ENCODE measurements around the gene RPGRIP1L.
"Not testable (repeated sequence)": the region's sequence is repeated elsewhere in the genome, so short reads cannot be mapped to it uniquely, and the experiment has no call there.

The RPGRIP1L gene

GRCh38 chr16:53712065-53712464 is 8.4 kb upstream of the RPGRIP1L start:
- no peak for DNase-seq (ENCODE audit: low read depth in 2 of 2)

- no peak for DNase-seq (ENCODE audit: low read depth in 2 of 2)
Measured at GRCh38 chr16:53711390-53711789, 7.7 kb upstream of the RPGRIP1L start.

- no peak for DNase-seq (ENCODE audit: low read depth in 2 of 2)
Measured at GRCh38 chr16:53708490-53708889, 4.8 kb upstream of the RPGRIP1L start.

- no peak for DNase-seq (ENCODE audit: low read depth in 2 of 2)
Measured at GRCh38 chr16:53707671-53708070, 4.0 kb upstream of the RPGRIP1L start.

- no peak for DNase-seq (ENCODE audit: low read depth in 2 of 2)
Measured at GRCh38 chr16:53704445-53704813, 770 bp upstream of the RPGRIP1L start.

GRCh38 chr16:53698271-53698670 is 5.4 kb downstream of the RPGRIP1L start:
- not testable (repeated sequence) for DNase-seq (ENCODE audit: low read depth in 2 of 2)

- no peak for DNase-seq (ENCODE audit: low read depth in 2 of 2)
Measured at GRCh38 chr16:53695070-53695469, 8.6 kb downstream of the RPGRIP1L start.

GRCh38 chr16:53693320-53693719 is 10.3 kb downstream of the RPGRIP1L start:
- no peak for DNase-seq (ENCODE audit: low read depth in 2 of 2)

- DNase-seq (ENCODE audit: low read depth in 2 of 2): no peak
Measured at GRCh38 chr16:53692146-53692545, 11.5 kb downstream of the RPGRIP1L start.

- DNase-seq (ENCODE audit: low read depth in 2 of 2): no peak
Measured at GRCh38 chr16:53690771-53691170, 12.9 kb downstream of the RPGRIP1L start.

GRCh38 chr16:53689636-53690035 is 14.0 kb downstream of the RPGRIP1L start:
- DNase-seq (ENCODE audit: low read depth in 2 of 2): no peak

GRCh38 chr16:53686710-53687109 is 16.9 kb downstream of the RPGRIP1L start:
- DNase-seq (ENCODE audit: low read depth in 2 of 2): no peak

- DNase-seq (ENCODE audit: low read depth in 2 of 2): not testable (repeated sequence)
Measured at GRCh38 chr16:53685334-53685733, 18.3 kb downstream of the RPGRIP1L start.

- no peak for DNase-seq (ENCODE audit: low read depth in 2 of 2)
Measured at GRCh38 chr16:53681354-53681753, 22.3 kb downstream of the RPGRIP1L start.

GRCh38 chr16:53680756-53681155 is 22.9 kb downstream of the RPGRIP1L start:
- DNase-seq (ENCODE audit: low read depth in 2 of 2): no peak

- no peak for DNase-seq (ENCODE audit: low read depth in 2 of 2)
Measured at GRCh38 chr16:53678756-53679343, 24.8 kb downstream of the RPGRIP1L start.

GRCh38 chr16:53678155-53678554 is 25.5 kb downstream of the RPGRIP1L start:
- DNase-seq (ENCODE audit: low read depth in 2 of 2): no peak

GRCh38 chr16:53673189-53673588 is 30.5 kb downstream of the RPGRIP1L start:
- DNase-seq (ENCODE audit: low read depth in 2 of 2): no peak

GRCh38 chr16:53672461-53672860 is 31.2 kb downstream of the RPGRIP1L start:
- DNase-seq (ENCODE audit: low read depth in 2 of 2): no peak

GRCh38 chr16:53668869-53669268 is 34.8 kb downstream of the RPGRIP1L start:
- no peak for DNase-seq (ENCODE audit: low read depth in 2 of 2)

GRCh38 chr16:53666786-53667415 is 36.8 kb downstream of the RPGRIP1L start:
- no peak for DNase-seq (ENCODE audit: low read depth in 2 of 2)

GRCh38 chr16:53664724-53665345 is 38.8 kb downstream of the RPGRIP1L start:
- DNase-seq (ENCODE audit: low read depth in 2 of 2): no peak

GRCh38 chr16:53662072-53662471 is 41.6 kb downstream of the RPGRIP1L start:
- no peak for DNase-seq (ENCODE audit: low read depth in 2 of 2)
